Smooth muscle cell of the brain vasculature (primary cell): ENCODE measurements around the gene STIM1.
A peak's percentile ranks its signal among the peaks of the same experiment; 100 is the strongest.
"Not testable (repeated sequence)": the region's sequence is repeated elsewhere in the genome, so short reads cannot be mapped to it uniquely, and the experiment has no call there.

Source experiments
- DNase-seq: peaks from one replicate; pipeline ENCODE4 v3.0.0-alpha.2; 2012; ENCODE audit warnings: low read depth, low spot score

STIM1 gene

GRCh38 chr11:3885855-3886254 is 30.4 kb downstream of the STIM1 start:
- DNase-seq = no peak

GRCh38 chr11:3886985-3887384 is 31.5 kb downstream of the STIM1 start:
- no peak for DNase-seq

- DNase-seq = no peak
Observed at GRCh38 chr11:3888876-3889275, 33.4 kb downstream of the STIM1 start.

GRCh38 chr11:3890014-3890413 is 34.5 kb downstream of the STIM1 start:
- no peak for DNase-seq

- DNase-seq = no peak
Observed at GRCh38 chr11:3890806-3891205, 35.3 kb downstream of the STIM1 start.

GRCh38 chr11:3891751-3892150 is 36.3 kb downstream of the STIM1 start:
- no peak for DNase-seq

GRCh38 chr11:3892156-3892555 is 36.7 kb downstream of the STIM1 start:
- no peak for DNase-seq

- DNase-seq = no peak
Observed at GRCh38 chr11:3893311-3893710, 37.8 kb downstream of the STIM1 start.

GRCh38 chr11:3894128-3894731 is 38.8 kb downstream of the STIM1 start:
- peak; percentile 9 for DNase-seq

GRCh38 chr11:3896644-3897043 is 41.2 kb downstream of the STIM1 start:
- no peak for DNase-seq

- DNase-seq = not testable (repeated sequence)
Observed at GRCh38 chr11:3900230-3900629, 44.8 kb downstream of the STIM1 start.

GRCh38 chr11:3901249-3902025 is 46.0 kb downstream of the STIM1 start:
- no peak for DNase-seq

GRCh38 chr11:3902441-3902840 is 47.0 kb downstream of the STIM1 start:
- no peak for DNase-seq

- no peak for DNase-seq
Observed at GRCh38 chr11:3903207-3903896, 47.9 kb downstream of the STIM1 start.

GRCh38 chr11:3904228-3904627 is 48.8 kb downstream of the STIM1 start:
- no peak for DNase-seq

- DNase-seq = no peak
Observed at GRCh38 chr11:3905080-3905953, 49.9 kb downstream of the STIM1 start.

- DNase-seq = no peak
Observed at GRCh38 chr11:3906166-3906565, 50.7 kb downstream of the STIM1 start.

- DNase-seq = no peak
Observed at GRCh38 chr11:3907590-3907989, 52.1 kb downstream of the STIM1 start.

- DNase-seq = no peak
Observed at GRCh38 chr11:3909901-3910300, 54.4 kb downstream of the STIM1 start.

GRCh38 chr11:3911908-3912505 is 56.5 kb downstream of the STIM1 start:
- no peak for DNase-seq

GRCh38 chr11:3913921-3914320 is 58.5 kb downstream of the STIM1 start:
- DNase-seq = no peak
